ENCODE data around the gene MYOM1. TPM values are rescaled to one million over a fixed set of nuclear protein-coding genes. Genes with fewer than 3 reads are reported as not detected.

MYOM1 gene
- total RNA-seq, 1 donor from 2014 or later: 19.9 TPM

- ATAC-seq: no peak
- intact Hi-C loops (cut with DNase I): no loop called here
- no peak for DNase-seq (ENCODE audit: low spot score)
Measured at GRCh38 chr18:3164381-3164780, 55.4 kb downstream of the MYOM1 start.

GRCh38 chr18:3163968-3164367 is 55.8 kb downstream of the MYOM1 start:
- intact Hi-C loops (cut with DNase I): no loop called here
- DNase-seq (ENCODE audit: low spot score) (no peak), ATAC-seq (no peak)

- intact Hi-C loops (cut with DNase I): no loop called here
- DNase-seq (ENCODE audit: low spot score) (no peak), ATAC-seq (no peak)
Measured at GRCh38 chr18:3162181-3162580, 57.6 kb downstream of the MYOM1 start.

- intact Hi-C loops (cut with DNase I): no loop called here
- ATAC-seq: no peak
- no peak for DNase-seq (ENCODE audit: low spot score)
Measured at GRCh38 chr18:3159830-3160229, 59.9 kb downstream of the MYOM1 start.

GRCh38 chr18:3157606-3158005 is 62.2 kb downstream of the MYOM1 start:
- intact Hi-C loops (cut with DNase I): no loop called here
- DNase-seq (ENCODE audit: low spot score) (no peak), ATAC-seq (no peak)

GRCh38 chr18:3157086-3157485 is 62.7 kb downstream of the MYOM1 start:
- intact Hi-C loops (cut with DNase I): no loop called here
- DNase-seq (ENCODE audit: low spot score) (no peak), ATAC-seq (no peak)

- intact Hi-C loops (cut with DNase I): no loop called here
- ATAC-seq (no peak), DNase-seq (ENCODE audit: low spot score) (no peak)
Measured at GRCh38 chr18:3156325-3156640, 63.5 kb downstream of the MYOM1 start.

- ATAC-seq (no peak), DNase-seq (ENCODE audit: low spot score) (no peak)
- intact Hi-C loops (cut with DNase I): loop anchor here (5.0 kb wide), 1 partner anchor 222 kb away; no protein-coding TSS in a partner anchor
Measured at GRCh38 chr18:3154214-3154613, 65.6 kb downstream of the MYOM1 start.

GRCh38 chr18:3153107-3153704 is 66.6 kb downstream of the MYOM1 start:
- intact Hi-C loops (cut with DNase I): loop anchor here (5.0 kb wide), 1 partner anchor 221 kb away; no protein-coding TSS in a partner anchor
- ATAC-seq: no peak
- no peak for DNase-seq (ENCODE audit: low spot score)

- ATAC-seq (no peak), DNase-seq (ENCODE audit: low spot score) (no peak)
- intact Hi-C loops (cut with DNase I): loop anchor here (5.0 kb wide), 1 partner anchor 220 kb away; no protein-coding TSS in a partner anchor
Measured at GRCh38 chr18:3152294-3152693, 67.5 kb downstream of the MYOM1 start.

GRCh38 chr18:3151399-3152264 is 68.1 kb downstream of the MYOM1 start:
- DNase-seq (ENCODE audit: low spot score) (no peak), ATAC-seq (no peak)
- intact Hi-C loops (cut with DNase I): loop anchor here (5.0 kb wide), 1 partner anchor 219 kb away; no protein-coding TSS in a partner anchor

- intact Hi-C loops (cut with DNase I): loop anchor here (5.0 kb wide), 1 partner anchor 218 kb away; no protein-coding TSS in a partner anchor
- DNase-seq (ENCODE audit: low spot score) (no peak), ATAC-seq (no peak)
Measured at GRCh38 chr18:3150688-3151087, 69.1 kb downstream of the MYOM1 start.

GRCh38 chr18:3150274-3150673 is 69.5 kb downstream of the MYOM1 start:
- DNase-seq (ENCODE audit: low spot score) (no peak), ATAC-seq (no peak)
- intact Hi-C loops (cut with DNase I): loop anchor here (5.0 kb wide), 1 partner anchor 218 kb away; no protein-coding TSS in a partner anchor

GRCh38 chr18:3148930-3149535 is 70.7 kb downstream of the MYOM1 start:
- intact Hi-C loops (cut with DNase I): no loop called here
- DNase-seq (ENCODE audit: low spot score) (no peak), ATAC-seq (no peak)

GRCh38 chr18:3147935-3148554 is 71.7 kb downstream of the MYOM1 start:
- intact Hi-C loops (cut with DNase I): no loop called here
- ATAC-seq: no peak
- DNase-seq (ENCODE audit: low spot score): no peak

GRCh38 chr18:3140986-3141639 is 78.7 kb downstream of the MYOM1 start:
- ATAC-seq (no peak), DNase-seq (ENCODE audit: low spot score) (no peak)
- intact Hi-C loops (cut with DNase I): no loop called here

GRCh38 chr18:3140342-3140741 is 79.4 kb downstream of the MYOM1 start:
- ATAC-seq: no peak
- intact Hi-C loops (cut with DNase I): no loop called here
- no peak for DNase-seq (ENCODE audit: low spot score)

- intact Hi-C loops (cut with DNase I): no loop called here
- ATAC-seq (no peak), DNase-seq (ENCODE audit: low spot score) (no peak)
Measured at GRCh38 chr18:3139406-3139805, 80.4 kb downstream of the MYOM1 start.
